Measurements from ENCODE around the gene LRPPRC. TPM values are rescaled to one million over a fixed set of nuclear protein-coding genes. Genes with fewer than 3 reads are reported as not detected.

The LRPPRC gene
- total and polyA plus RNA-seq, 2 donors, result 34.8 to 52.7 TPM

DNA sequence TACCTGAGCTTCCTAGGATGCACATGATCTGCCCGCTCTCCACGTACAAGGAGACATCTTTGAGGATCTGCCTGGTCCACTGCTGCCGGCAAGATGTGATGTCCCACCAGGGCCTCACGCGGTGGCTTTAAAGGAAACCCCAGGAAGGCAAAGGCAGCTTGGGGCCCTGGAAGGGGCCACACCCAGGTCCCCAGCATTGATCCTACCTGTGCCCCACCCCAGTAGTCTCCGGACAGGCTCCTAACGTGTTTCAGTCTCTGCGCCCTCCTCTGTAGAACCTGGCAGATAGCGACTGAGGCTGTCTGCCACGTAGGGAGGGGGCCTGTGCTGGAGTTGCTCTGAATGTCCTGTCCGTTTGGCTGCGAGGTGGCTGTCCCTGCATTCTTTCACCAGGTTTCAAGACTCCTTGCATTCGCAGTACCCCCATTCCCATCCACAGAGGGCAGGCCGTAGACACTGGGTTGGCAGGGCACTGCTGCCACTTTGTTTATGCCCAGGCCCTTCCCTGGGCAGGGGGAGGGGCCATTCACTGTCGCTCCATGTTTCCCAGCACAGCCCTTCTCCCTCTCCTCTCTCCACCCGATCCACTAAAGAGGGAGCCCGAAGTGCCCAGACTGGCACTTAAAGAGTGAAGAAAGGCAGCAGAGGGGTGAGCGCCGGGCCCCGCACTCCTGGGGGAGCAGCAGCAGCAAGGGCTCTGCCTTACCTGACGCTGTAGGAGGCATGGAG, 157.8 kb downstream of the LRPPRC start:
- Histone ChIP-seq H3K36me3 (ENCODE audit: control insufficient read depth in 2 of 2, insufficient read depth in 2 of 2, low read length in 1 of 2) (no peaks in the 10 kb centered on the region), H3K9me3 (ENCODE audit: control insufficient read depth in 2 of 2, insufficient read depth in 1 of 2, low read length in 1 of 2) (no peaks in the 10 kb centered on the region), H3K27me3 (ENCODE audit: control insufficient read depth in 2 of 2, insufficient read depth in 1 of 2, low read length in 1 of 2) (peaks cover 0 to 2% of the 10 kb centered on the region in 2 donors), H3K4me3 (ENCODE audit: low read length in 2 of 2) (no peak overlapping the region), H3K27ac (ENCODE audit: low read depth in 1 of 2, low read length in 1 of 2) (no peak overlapping the region), H3K4me1 (ENCODE audit: control insufficient read depth in 2 of 2, insufficient read depth in 2 of 2, low read length in 2 of 2) (no peaks in the 10 kb centered on the region)
- 96% methylated on average over 21 of the region's 21 CpGs for WGBS
- no peak for DNase-seq (ENCODE audit: low read depth in 6 of 9, low spot score in 9 of 9)

DNA sequence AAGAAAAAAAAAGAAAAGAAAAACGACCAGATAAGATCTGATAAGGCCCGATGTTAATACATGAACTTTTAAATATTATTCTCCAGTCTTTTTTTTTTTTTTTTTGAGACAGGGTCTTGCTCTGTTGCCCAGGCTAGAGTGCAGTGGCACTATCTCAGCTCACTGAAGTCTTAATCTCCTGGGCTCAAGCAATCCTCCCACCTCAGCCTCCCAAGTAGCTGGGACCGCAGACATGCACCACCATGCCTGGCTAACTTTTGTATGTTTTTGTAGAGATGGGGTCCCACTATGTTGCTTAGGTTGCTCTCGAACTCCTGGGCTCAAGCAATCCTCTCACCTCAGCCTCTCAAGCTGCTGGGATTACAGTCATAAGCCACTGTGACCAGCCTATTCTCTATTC, 158.8 kb downstream of the LRPPRC start:
- no peak for DNase-seq (ENCODE audit: low read depth in 6 of 9, low spot score in 9 of 9)
- H3K36me3 ChIP-seq (ENCODE audit: control insufficient read depth in 2 of 2, insufficient read depth in 2 of 2, low read length in 1 of 2), result no peaks in the 10 kb centered on the region
- WGBS, result 89% methylated on average over 4 of the region's 4 CpGs
- H3K9me3 ChIP-seq (ENCODE audit: control insufficient read depth in 2 of 2, insufficient read depth in 1 of 2, low read length in 1 of 2), result no peaks in the 10 kb centered on the region
- H3K27me3 ChIP-seq (ENCODE audit: control insufficient read depth in 2 of 2, insufficient read depth in 1 of 2, low read length in 1 of 2), result peaks cover 5 to 6% of the 10 kb centered on the region in 2 donors
- H3K4me3 ChIP-seq (ENCODE audit: low read length in 2 of 2), result no peak overlapping the region
- H3K4me1 ChIP-seq (ENCODE audit: control insufficient read depth in 2 of 2, insufficient read depth in 2 of 2, low read length in 2 of 2), result no peaks in the 10 kb centered on the region
- H3K27ac ChIP-seq (ENCODE audit: low read depth in 1 of 2, low read length in 1 of 2), result no peak overlapping the region

Other genes starting within 250 kb of the LRPPRC start
- 17.3 TPM for gene DYNC2LI1, start 221.9 kb downstream of the LRPPRC start, total RNA-seq
- 26.4 TPM for gene DYNC2LI1, start 221.9 kb downstream of the LRPPRC start, polyA plus RNA-seq
- gene ABCG5, start 157.2 kb downstream of the LRPPRC start, total RNA-seq, result not detected
- gene ABCG5, start 157.2 kb downstream of the LRPPRC start, polyA plus RNA-seq, result 0.09 TPM
- under 0.01 TPM for gene ABCG8, start 157.0 kb downstream of the LRPPRC start, total RNA-seq
- gene ABCG8, start 157.0 kb downstream of the LRPPRC start, polyA plus RNA-seq, result 0.05 TPM
- 36.3 TPM for gene PPM1B, start 172.9 kb upstream of the LRPPRC start, total RNA-seq
- 55.4 TPM for gene PPM1B, start 172.9 kb upstream of the LRPPRC start, polyA plus RNA-seq